GM19099 (cell line): ENCODE measurements around the gene TMEM132E.

Source experiments
- POLR2A ChIP-seq: IDR thresholded peaks from 3 replicates; pipeline ENCODE4 v1.6.1; 2011; ENCODE audit warnings: low read depth; ENCODE audit not compliant: insufficient read length; ENCODE audit errors: extremely low read depth

TMEM132E gene

GRCh38 chr17:34579017-34579946, at the start of gene TMEM132E:
Gene TMEM132E, plus strand, starts transcription at chr17:34579582. Its CDS starts 1,495 bp downstream, at chr17:34581077.
- no peak for TF ChIP-seq POLR2A

- TF ChIP-seq POLR2A = no peak
Observed at GRCh38 chr17:34530918-34531317, 48.5 kb upstream of the TMEM132E start.

- TF ChIP-seq POLR2A = no peak
Observed at GRCh38 chr17:34532281-34533065, 46.9 kb upstream of the TMEM132E start.

GRCh38 chr17:34533806-34534527, 45.4 kb upstream of the TMEM132E start:
- no peak for TF ChIP-seq POLR2A

- TF ChIP-seq POLR2A = no peak
Observed at GRCh38 chr17:34537445-34537844, 41.9 kb upstream of the TMEM132E start.

GRCh38 chr17:34539881-34540280, 39.5 kb upstream of the TMEM132E start:
- no peak for TF ChIP-seq POLR2A

GRCh38 chr17:34542700-34543336, 36.6 kb upstream of the TMEM132E start:
- TF ChIP-seq POLR2A = no peak

GRCh38 chr17:34547453-34548063, 31.8 kb upstream of the TMEM132E start:
- TF ChIP-seq POLR2A = no peak

GRCh38 chr17:34549966-34550365, 29.4 kb upstream of the TMEM132E start:
- TF ChIP-seq POLR2A = no peak

GRCh38 chr17:34553907-34554306, 25.5 kb upstream of the TMEM132E start:
- no peak for TF ChIP-seq POLR2A

GRCh38 chr17:34556384-34556783, 23.0 kb upstream of the TMEM132E start:
- TF ChIP-seq POLR2A = no peak

- TF ChIP-seq POLR2A = no peak
Observed at GRCh38 chr17:34556931-34557330, 22.5 kb upstream of the TMEM132E start.

GRCh38 chr17:34561328-34561727, 18.1 kb upstream of the TMEM132E start:
- TF ChIP-seq POLR2A = no peak

GRCh38 chr17:34562387-34562786, 17.0 kb upstream of the TMEM132E start:
- TF ChIP-seq POLR2A = no peak
